ENCODE results near the gene GTF2E1.

The GTF2E1 gene

DNA sequence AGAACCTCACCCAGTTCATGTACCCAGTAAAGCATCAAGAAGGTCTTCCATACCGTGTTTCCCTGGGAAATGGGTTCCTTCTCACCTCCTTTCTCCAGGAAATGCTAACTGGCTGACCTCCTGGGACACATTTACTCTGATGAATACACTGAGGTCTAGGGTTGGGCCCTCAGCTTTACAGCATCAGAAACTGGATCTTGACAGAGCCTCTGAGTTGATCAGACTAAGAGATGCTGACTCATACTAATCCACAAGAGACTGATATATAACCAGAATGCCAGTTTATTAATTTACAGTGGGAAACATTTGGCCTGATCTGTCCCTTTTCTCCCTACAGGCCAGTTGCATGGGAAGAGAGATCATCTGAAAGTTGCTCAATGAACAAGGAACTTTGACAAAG, 55.8 kb downstream of the GTF2E1 start:
- no peak for DNase-seq (ENCODE audit: low read depth in 2 of 2)

DNA sequence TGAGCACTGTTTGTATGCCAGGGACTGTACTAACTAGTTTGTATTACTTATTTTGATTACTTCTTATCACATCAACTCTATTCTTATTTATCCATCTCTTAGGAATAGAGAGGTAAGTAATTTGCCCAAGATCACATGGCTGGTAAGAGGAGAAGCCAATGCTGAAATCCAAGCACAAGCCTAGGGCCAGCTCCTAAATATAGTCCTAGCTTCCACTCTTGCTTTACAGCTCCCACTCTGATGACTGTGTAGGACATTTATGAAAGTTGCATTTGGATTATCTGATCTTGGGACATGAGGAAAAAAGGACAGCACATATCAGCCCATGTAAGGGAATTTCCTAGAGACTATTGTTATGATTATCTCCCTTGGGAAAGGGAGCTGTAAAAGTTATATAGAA, 58.1 kb downstream of the GTF2E1 start:
- DNase-seq (ENCODE audit: low read depth in 2 of 2) = no peak

DNA sequence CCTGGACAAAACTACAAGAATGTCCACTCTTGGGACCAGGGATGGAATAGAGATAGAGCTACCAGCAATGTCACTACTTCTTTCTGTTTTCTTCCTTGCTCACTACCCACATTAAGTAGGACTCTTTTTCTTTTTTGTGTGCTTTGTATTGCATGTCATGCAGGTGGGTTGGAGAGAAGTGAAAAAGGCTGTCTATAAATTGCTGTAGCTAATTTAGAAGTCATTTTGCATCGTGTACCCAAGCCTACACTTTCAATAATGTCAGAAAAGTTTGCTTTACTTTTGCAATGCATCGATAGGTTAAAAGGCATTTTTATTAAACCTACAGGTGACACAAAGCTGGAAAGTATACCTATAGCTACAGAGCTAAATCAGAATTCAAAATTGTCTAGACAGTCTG, 58.9 kb downstream of the GTF2E1 start:
- no peak for DNase-seq (ENCODE audit: low read depth in 2 of 2)

DNA sequence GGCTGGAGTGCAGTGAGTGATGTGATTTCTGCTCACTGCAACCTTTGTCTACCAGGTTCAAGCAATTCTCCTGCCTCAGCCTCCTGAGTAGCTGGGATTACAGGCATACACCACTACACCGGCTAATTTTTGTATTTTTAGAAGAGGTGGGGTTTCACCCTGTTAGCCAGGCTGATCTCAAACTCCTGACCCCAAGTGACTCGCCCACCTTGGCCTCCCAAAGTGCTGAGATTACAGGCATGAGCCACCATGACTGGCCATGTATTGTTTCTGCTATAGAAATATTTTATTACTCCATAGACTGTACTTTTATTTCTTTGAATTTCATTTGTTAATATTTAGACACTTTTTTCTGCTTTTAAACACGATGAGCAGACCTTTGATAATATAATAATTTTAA, 60.4 kb downstream of the GTF2E1 start:
- no peak for DNase-seq (ENCODE audit: low read depth in 2 of 2)

DNA sequence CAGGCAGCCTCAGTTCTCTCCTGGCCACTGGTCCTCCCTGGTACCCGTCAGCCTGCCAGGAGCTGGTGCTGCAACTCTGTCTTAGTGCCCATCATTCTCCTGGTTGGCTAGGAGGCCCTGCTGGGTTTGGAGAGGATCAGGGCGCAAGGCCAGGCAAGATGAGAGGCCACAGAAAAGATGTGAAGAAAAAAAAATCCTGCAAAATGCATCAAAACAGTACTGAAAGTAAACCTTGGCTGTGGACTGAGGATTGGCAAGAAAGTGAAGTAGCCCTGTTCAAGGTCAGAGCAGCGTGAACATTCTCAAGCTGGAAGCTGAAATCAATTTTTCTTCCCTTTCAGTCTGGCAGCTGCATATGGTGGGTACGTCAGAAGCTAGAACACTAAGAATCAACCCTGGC, 74.2 kb downstream of the GTF2E1 start:
- DNase-seq (ENCODE audit: low read depth in 2 of 2) = no peak

DNA sequence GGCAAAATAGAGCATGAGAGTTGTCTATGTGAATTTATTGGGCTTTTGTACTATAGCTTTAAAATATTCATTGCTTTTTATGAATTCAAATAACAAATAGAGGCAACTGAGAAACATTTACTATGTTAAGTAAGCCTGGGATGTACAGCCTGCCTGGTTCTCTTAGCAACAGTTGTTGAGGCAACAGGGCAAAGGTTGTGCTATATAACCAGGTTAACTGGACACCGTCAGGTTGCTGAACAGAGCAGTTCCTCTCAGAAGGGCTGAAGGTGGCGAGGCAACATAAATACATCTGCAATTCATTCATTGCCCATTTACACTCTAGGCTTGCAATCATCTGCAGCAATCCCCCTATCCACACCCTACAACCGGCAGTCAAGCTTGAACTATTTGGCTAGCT, 78.2 kb downstream of the GTF2E1 start:
- DNase-seq (ENCODE audit: low read depth in 2 of 2) = no peak

DNA sequence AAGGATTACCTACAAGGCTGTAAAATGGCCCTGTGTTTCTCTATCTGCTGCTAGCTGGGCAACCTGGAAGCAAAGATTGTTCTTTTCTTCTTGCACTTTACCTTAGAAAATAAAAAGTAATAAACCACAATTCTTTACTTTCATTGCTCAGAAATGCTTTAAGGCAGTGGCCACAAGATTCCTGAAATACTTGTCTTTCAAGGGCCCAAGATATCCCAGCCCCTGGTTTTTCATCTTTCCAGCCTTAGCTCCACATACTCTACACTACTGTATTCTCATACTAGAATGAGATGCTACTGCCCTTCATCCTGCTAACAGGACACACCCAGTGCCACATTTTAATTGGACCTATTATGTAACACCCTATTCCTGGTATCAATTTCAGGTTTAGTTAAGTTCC, 78.9 kb downstream of the GTF2E1 start:
- no peak for DNase-seq (ENCODE audit: low read depth in 2 of 2)

DNA sequence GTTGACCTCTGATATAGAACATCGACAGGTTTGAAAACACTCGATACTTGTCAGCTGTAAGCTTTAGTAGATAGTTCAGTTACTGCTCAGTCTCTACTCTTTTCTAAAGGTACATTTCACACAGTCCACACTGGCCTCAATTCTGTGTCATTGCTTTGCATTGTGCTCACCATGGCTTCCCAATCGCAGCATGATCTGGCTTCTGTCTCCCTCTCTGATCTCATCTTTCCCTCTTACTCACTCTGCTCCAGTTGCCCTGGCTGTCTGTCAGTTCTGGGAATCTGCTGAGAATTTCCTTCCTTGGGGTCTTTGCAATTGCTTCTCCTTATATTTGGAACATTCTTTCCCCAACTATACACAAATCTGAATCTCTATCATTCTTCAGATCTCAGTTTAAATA, 80.6 kb downstream of the GTF2E1 start:
- DNase-seq (ENCODE audit: low read depth in 2 of 2) = no peak

DNA sequence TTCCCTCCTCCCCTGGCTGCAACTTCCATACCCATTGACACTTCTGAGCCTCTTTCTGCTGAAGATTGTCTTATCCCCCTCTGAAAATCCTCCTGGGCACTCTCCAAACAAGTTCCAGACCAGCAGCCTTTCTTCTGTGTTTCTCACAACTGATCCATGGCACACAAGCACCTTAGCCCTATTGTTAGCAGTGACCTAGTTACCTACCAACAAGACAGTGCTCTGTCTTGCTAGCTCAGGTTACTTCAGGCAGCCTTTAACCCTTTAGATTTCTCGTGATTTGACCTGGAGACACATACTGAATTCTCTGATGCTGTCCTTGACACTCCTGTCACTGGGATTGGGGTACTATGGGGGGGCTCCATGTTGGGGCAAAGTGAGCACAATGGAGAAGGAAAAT, 82.1 kb downstream of the GTF2E1 start:
- no peak for DNase-seq (ENCODE audit: low read depth in 2 of 2)

DNA sequence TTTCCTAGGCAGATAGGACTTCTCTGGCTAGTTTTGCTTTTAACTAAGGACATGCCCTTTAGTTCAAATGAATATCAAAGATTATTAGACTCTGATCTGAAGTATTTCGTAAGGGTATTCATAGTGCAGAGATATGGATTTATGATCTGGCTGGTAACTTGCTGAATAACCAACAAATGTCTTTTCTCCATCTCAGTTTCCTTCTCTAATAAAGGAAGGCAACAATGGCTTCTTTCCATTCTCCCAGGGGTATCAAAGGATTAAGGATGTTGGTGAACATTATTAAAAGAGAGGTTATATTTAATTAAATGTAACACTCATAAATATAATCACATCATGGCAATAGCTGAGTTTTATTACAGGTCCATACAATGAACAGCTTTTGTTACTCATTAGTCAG, 86.3 kb downstream of the GTF2E1 start:
- no peak for DNase-seq (ENCODE audit: low read depth in 2 of 2)

DNA sequence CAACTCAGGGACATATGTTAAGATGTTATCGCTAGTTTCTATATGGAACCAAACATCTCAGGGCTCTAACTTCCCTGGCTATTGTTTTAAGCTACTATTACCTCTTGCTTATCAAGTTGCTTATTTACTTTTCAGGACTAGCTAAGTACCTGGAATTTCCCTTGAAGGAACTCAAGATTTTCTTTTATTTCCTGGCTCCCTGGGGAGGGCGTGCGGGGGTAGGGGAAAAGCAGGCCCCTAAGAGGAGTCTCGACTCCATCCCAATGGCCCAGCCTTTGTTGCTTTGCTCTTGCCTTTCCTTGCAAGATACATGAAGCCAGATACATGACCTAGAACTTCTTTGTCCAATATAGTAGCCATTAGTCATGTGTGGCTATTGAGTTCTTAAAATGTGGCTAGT, 88.5 kb downstream of the GTF2E1 start:
- no peak for DNase-seq (ENCODE audit: low read depth in 2 of 2)

Data from stimulated activated CD4-positive, alpha-beta T cell treated with anti-CD3 and anti-CD28 coated beads, Interleukin-1b, Interleukin-23, amount 100 ng/mL, for 4 hours (primary cell).